Embryonic facial prominence (tissue), 1 donor: Measurements from ENCODE around the gene FAM234A.
A peak's percentile ranks its signal among the peaks of the same experiment; 100 is the strongest.
"Not testable (repeated sequence)": the region's sequence is repeated elsewhere in the genome, so short reads cannot be mapped to it uniquely, and the experiment has no call there.

Experiments used
- DNase-seq: peaks from one replicate; pipeline ENCODE4 v3.0.0-alpha.2; 2016; ENCODE audit errors: extremely low spot score

The FAM234A gene, protein sequence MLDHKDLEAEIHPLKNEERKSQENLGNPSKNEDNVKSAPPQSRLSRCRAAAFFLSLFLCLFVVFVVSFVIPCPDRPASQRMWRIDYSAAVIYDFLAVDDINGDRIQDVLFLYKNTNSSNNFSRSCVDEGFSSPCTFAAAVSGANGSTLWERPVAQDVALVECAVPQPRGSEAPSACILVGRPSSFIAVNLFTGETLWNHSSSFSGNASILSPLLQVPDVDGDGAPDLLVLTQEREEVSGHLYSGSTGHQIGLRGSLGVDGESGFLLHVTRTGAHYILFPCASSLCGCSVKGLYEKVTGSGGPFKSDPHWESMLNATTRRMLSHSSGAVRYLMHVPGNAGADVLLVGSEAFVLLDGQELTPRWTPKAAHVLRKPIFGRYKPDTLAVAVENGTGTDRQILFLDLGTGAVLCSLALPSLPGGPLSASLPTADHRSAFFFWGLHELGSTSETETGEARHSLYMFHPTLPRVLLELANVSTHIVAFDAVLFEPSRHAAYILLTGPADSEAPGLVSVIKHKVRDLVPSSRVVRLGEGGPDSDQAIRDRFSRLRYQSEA

DNA sequence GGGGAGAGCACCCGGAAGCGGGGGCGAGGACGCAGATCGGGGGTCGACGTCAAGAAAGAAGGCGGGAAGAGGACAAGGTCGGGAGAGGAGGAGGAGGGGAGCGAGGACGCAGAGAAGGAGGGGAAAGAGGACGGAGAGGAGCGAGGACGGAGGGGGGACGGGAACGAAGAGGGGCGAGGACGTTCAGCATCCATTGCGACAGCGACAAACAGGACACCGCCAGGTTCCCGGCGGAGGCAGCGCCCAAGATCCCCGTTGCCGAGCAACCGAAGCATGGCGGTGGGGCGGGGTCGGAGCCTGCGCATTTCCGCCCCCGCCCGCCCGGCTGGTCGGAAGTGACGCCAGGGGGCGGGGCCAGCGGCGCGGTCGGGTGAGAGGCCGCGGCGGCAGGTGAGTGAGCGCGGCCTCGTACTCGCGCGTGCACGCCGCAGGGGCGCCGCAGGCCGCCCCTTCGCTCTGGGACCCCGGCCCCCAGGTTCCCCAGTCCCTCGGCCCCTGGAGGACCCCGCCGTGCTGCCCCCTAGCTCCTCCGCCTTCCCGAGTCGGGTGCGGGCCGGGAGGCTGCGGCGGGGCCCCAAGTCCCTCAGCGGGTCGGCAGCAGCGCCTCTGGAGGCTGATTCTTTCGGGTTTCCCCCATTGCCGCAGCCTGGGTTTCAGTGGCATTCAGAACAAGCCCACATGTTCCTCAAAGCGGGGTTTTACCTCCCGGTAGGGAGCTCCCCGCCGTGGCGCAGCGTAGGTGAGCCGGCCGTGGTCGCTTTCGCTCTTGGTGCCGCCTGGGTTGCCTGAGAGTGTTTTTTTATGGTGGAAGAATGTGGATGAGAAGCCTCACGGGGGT lies at the start of gene FAM234A:
Gene FAM234A (plus strand): TSS at position 354 of the 838 bp plus-strand sequence. CDS start 19,593 bp downstream, outside the sequence.
- DNase-seq: peak; percentile 84

DNA sequence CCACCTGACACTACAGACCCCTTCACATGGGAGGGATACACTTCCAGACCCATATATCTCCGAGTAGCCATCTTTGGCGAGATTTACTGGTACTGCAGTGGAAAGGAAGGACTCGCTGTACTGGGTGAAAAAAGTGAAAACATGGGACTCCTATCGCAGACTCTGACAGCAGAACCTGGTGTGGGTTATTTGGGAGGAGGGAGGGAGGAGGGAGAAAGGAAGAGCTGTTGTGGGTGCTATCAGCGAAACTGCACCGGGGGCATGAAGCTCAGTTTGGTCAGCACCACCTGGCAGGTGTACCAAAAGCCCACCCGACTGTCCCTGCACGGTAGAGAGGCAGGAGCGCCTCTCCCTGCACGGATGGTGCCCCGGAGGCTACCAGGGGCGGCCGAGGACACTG lies 49.4 kb upstream of the FAM234A start:
- DNase-seq: no peak

DNA sequence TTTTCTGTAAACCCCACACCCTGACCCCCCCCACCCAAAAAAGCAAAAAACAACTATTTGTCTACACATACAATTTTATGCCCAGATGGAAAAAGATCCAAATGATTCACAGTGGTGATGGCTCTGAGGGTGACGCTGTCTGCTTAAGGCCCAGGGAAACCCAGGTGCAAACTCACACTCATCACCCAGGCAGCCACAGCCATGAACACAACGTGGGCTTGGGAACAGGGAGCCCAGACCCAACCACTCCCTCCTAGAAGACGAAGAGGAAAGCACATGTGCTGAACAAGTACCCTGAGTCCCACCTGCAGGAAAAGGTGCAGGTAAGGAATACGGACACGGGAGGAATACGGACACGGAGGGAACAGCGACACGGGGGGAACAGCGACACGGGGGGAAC lies 48.9 kb upstream of the FAM234A start:
- no peak for DNase-seq

DNA sequence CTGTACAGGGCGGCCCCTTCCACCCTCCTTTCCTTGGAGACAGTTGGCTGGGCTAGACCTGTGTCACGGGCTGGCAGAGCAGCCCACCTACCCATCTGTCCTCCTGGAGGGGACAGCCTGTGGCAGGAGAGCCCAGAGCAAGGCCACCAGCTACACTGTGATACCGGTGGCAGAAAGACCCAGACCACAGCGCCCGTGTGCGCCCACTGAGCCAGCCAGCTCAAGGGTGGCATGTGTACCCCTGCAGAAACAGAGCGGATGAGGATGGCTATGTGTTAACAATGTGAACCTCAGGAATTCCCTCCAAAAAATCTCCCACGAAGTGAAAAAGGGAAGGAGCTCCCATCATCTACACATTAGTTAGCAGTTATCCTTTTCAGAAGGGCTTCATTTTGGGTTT lies 47.3 kb upstream of the FAM234A start:
- DNase-seq: no peak

DNA sequence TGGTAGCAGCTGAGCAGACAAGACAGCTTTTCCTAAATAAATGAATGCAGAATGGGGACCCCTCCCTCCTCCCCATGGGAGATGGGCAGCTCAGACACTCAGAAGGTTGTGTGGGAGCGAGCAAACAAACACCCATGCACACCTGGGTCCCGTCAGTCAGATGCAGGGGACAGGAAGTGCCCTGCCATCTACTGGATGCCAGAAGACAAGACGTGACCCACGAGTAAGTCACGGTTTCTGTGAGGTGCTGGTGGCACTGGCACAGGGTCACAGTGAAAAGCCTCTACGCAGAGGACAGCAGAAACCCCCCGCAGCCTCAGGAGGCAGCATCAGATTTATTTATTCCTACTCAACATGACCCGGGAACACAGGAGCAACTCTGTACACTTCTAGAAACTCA lies 45.9 kb upstream of the FAM234A start:
- no peak for DNase-seq

DNA sequence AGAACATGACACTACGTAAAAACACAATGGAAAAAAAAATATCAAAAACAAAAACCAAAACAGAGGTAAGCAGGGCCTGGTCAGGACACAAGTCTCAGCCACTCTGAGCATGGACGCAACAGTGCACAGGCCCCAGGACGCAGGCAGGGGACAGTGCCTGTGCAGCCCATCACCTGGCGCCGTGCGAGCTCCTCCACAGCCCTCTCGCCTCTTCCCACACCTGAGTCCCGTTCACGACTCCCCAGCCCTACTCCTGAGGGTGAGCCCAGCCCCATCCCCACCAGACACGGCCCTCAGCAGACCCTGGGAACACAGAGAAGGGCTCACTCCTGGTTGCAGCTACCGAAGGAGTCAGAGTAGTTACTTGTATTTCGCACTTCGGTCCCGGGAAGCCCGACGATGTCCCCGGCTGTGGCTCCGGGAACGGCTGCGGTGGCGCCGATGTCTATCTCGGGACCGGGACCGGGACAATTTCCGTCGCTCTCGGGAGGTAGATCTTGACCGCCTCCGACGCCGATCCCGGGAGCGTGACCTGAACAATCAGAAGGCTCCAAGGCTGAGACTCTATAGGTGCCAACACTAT lies 44.9 kb upstream of the FAM234A start:
- no peak for DNase-seq

DNA sequence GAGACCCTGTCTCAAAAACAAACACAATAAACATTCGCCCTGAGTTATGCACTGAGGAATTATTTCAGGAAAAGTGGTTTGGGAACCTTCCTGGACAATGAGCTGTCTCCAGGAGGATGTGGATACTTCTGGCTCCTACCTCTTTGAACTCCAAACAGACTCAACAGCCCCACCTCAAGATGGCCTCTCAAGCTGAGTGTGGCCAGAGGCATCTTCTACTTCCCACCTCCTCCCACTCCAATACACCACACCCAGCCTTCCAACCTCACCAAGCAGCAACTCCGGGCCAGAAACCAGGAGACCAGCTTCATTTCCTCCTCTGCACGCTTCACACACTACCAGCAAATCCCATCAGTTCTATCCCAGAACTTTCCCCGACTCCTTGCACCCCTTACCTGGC lies 42.8 kb upstream of the FAM234A start:
- no peak for DNase-seq

DNA sequence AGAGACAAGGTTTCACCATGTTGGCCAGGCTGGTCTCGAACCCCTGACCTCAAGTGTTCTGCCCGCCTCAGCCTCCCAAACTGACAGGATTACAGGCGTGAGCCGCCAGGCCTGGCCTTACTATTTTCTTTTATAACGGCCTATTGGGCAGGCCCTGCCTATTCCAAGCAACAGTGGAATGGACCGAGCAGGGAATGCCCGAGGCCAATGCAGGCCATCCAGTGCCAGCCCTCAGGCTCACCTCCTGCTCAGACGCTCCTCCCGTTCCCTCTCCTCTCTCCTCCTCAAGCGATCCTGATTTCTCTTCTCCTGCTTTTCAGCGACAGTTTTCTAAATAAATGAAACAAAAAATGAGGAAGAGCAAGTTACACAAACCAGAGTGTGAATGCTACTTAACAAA lies 41.9 kb upstream of the FAM234A start:
- no peak for DNase-seq

DNA sequence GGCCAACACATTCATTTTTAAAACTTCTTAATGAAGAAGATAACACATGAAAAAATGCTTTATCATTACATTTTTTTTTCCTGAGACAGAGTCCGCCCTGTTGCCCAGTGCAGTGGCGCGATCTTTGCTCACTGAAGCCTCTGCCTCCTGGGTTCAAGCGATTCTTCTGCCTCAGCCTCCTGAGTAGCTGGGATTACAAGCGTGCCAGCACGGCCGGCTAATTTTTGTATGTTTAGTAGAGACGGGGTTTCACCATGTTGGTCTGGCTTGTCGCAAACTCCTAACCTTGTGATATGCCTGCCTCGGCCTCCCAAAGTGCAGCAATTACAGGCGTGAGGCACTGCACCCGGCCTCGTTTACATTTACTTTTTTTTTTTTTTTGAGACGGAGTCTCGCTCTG lies 41.2 kb upstream of the FAM234A start:
- no peak for DNase-seq

DNA sequence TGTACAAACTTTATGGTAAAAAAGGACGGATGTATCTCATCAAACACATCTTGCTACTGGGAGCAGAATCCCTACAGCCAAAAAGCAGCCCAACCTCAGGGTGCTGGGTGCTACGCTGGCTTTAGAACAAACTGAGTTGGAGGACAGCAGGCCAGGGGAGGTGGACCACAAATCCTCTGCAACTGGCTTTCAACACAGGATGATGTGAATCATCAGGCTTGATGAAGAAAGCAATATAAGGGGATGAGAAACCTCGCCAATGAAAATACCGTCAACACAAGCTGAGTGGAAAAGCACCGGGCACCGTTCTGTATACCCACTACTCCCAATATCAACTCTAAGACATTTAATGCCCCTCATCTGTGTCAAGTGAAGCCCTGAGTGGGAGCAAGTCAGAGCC lies 40.1 kb upstream of the FAM234A start:
- no peak for DNase-seq

DNA sequence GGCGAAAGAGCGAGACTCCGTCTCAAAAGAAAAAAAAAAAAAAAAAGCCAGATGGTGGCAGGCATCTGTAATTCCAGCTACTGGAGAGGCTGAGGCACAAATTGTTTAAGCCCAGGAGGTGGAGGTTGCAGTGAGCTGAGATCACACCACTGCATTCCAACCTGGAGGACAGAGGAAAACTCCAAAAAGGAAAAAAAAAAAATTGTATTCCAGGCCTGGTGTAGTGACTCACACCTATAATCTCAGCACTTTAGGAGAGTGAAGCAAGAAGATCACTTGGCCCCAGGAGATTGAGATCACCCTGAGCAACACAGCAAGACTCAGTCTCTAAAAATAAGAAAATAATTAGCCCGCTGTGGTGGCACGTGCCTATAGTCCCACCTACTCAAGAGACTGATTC lies 34.2 kb upstream of the FAM234A start:
- DNase-seq: no peak

DNA sequence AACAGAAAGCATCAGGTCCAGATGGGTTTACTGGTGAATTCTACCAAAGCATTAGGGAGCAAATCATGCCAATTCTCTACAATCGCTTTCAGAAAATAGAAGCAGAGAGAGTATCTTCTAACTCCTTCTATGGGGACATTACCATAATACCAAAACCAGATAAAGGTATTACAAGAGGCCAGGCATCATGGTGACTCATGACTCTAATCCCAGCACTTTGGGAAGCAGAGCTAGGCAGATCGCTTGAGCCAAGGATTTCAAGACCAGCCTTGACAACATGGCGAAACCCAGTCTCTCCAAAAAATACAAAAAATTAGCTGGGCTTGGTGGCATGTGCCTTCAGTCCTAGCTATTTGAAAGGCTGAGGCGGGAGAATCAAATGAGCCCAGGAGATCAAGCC lies 31.4 kb upstream of the FAM234A start:
- no peak for DNase-seq

DNA sequence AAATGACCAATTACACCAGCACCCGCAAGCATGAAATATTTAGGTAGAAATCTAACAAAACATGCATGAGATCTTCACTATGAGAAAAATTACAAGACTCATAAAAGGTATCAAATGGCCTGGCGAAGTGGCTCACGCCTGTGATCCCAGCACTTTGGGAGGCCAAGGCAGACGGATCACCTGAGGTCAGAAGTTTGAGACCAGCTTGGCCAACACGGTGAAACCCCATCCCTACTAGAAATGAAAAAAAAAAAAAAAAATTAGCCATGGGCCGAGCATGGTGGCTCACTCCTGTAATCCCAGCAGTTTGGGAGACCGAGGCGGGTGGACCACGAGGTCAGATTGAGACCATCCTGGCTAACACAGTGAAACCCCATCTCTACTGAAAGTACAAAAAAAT lies 30.6 kb upstream of the FAM234A start:
- DNase-seq: not testable (repeated sequence)

DNA sequence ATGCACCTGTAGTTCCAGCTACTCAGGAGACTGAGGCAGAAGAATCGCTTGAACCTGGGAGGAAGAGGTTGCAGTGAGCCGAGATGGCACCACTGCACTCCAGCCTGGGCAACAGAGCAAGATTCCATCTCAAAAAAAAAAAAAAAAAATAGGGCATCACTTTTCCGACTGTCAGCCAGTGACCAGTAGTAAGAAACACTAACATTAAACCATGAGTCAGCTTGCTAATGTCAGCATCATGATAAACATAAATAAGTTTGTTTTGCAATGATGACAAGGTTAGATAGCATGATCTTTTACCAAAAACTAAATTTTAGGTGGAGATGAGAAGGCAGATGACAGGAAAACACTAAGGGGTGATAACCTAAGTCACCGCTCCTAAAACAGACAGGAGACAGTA lies 25.3 kb upstream of the FAM234A start:
- not testable (repeated sequence) for DNase-seq

DNA sequence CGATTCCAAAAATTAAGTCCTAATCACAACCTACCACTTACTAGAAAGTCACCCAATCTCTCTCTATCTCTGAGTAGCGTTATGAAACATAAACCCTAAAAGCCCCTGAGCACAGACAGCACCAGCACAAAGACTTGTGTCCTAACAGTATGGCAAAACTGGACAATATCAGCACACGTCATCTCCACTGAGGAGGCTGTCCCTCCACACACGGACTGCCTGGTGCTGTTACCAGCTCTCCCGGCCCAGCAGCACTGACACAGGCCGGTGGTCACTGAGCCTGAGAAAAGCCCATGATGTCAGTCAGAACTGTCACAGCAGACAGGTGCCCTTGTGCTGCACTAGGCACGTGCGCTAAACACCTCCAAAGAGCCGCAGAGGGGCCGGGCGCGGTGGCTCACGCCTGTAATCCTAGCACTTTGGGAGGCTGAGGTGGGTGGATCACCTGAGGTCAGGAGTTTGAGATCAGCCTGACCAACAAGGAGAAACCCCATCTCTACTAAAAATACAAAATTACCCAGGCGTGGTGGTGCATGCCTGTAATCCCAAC lies 22.9 kb upstream of the FAM234A start:
- DNase-seq: not testable (repeated sequence)

DNA sequence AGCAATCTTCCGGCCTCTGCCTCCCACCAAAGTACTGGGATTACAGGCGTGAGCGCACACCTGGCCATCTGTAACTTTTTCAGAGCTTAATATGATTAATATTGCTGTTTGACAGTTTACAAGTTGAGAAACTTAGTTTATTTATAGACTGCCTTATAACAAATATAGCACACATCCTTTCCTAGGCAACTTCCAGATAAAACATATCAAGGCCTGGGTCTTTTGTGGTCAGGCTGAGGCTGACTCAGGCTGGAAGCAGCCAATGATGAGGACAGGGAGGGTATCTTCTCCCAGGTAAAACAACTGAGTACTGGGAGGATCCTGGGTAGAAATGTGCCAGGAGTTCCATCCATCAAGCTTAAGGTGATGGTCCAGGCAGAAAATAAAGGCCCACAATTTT lies 21.6 kb upstream of the FAM234A start:
- DNase-seq: no peak

DNA sequence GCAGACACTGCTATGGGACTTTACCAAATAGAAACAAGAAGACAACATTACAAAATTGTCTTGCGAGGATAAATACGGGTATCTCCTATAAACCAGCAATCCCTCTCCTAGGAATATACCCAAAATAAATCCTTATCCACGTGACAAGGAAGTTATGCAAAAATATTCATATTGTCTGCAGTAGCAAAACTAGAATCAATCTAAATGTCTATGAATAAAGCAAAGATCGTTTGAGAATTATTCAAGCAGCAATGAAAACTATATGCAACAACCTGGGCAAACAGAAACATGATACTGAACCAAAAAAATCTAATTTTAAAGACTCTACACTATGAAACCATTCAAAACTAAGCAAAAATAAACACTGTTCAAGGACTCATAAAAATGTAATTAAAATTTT lies 14.6 kb upstream of the FAM234A start:
- DNase-seq: no peak

DNA sequence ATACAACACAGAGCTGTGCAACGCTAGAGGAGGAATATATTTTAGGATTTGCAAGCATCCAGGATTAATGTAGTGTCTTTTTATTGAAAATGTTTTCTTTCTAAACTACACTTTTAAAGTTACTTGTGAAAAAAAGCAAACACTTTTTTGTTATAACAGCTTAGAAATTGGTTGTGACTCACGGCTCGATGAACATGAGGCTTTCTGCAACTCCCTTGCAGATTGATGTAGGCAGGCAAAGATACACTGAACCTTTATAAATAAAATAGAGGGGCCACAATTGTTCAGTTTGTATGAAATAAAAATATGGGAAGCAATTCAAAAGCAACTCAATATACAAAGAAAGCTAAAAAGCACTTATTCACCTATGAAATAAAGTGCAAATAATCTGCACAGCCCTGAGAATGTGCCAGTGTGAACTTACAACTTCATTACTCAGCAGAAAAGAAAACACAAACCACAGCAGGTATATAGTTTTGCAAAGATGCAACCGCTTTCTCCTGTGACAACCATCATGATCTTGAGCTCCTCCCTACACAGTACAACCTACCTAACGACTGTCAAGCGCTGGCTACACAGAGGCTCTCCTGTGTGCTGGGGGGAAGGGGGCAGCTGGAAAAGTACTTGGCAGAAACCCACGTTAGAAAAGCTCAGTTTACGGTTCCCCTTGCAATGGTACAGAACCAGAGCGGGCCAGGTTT lies 6.3 kb upstream of the FAM234A start:
- no peak for DNase-seq

DNA sequence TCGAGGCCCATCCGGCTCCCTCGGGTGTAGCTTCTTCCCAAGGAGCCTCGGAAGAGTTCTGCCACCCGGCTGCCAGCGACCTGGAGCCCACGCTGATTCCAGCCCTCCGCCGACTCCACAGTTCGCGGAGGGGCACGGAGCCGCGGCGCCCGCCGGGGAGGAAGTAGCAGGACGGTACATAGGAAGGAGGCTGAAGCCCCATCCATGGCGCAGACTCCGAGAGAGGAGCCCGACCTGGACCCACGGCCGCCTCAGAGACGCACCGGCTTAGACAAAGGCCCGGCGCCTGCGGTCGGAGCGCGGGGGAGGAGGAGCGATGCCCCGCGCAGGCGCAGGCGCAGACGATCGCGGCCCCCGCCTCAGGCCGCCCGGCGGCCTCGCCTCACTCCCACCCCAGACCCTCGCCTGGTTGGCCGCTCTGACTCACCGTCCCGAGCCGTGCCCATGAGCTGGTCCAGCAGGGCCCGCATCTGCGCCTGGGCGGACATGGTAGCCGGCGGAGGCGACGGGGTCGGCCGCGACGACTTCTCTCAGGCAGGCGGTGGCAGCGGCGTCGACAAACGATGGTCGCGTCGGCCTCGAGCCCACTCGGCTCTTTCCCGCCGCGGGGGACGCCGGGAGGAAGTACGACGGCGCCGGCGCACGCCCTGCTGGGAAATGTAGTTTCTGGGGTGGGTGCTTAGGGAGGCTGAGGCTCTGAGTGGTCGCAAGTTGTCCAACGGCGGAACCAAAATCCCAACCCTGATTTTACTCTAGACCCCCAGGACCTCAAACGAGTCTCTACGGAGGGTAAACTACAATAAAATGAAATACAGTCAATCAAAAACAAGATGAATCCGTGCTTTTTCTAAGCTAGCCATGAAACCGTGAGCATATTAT lies 5.5 kb upstream of the FAM234A start, which contains the start of gene LUC7L:
Gene LUC7L (minus strand): TSS at position 598 of the 879 bp plus-strand sequence. CDS start 110 bp downstream, at position 488.
- peak; percentile 67 for DNase-seq

DNA sequence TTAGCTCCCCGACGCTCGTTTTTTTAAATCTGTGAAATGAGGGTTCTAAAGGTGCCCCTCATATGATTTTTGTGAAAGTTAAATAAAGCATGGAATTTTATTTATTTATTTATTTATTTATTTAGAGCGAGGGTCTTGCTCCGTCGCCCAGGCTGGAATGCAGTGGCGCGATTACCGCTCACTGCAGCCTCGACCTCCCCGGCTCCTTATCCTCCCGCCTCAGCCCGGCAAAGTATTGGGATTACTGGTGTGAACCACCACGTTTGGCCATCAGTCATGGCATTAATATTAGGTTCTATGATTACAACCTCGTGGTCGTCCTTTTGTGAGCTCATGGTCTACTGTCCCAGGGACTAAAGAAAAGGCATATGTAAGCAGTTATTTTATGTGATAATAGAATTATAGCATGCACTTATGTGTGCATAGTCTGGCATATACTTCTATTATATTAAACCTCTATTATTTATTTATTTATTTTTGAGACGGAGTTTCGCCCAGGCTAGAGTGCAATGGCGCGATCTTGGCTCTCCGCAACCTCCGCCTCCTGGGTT lies 4.8 kb upstream of the FAM234A start:
- DNase-seq: no peak
